HepG2 (cell line): Measurements from ENCODE around the gene ISOC2. TPM values are rescaled to one million over a fixed set of nuclear protein-coding genes. Genes with fewer than 3 reads are reported as not detected.

ENCODE experiments used
- ATAC-seq: fragments of 200-7000 bp; cut with Tn5 transposase; 3 replicates; pipeline ENCODE4 v1.9.1; 2020; ENCODE audit warnings: mild to moderate bottlenecking, moderate library complexity
- BruUV-seq: library from RNA; stranded (reverse); fragments of 400-500 nt; replicated peaks from 2 replicates; lab custom pipeline; 2021; lab: Mats Ljungman, UMichigan
- CTCF ChIA-PET: fragments of 300-600 bp; formaldehyde crosslinking; extraction: SDS; loops from one replicate; lab custom pipeline; 2021; ENCODE audit warnings: low total read pairs, inconsistent platforms, low intra/inter-chr PET ratio; lab: Yijun Ruan, JAX
- POLR2A ChIA-PET: fragments of 350-600 bp; sonication (Branson Sonifier 250); formaldehyde crosslinking; loops from one replicate; lab custom pipeline; 2020; ENCODE audit warnings: antibody characterized with exemption, inconsistent platforms; lab: Yijun Ruan, JAX
- DNase-seq: peaks from one replicate; pipeline ENCODE4 v3.0.0-alpha.2; 2015; ENCODE audit warnings: low spot score
- FAIRE-seq: peaks from 3 replicates; lab custom pipeline; 2011; peaks lifted over from hg19 to GRCh38; lab: Jason Lieb, UNC
- H2AFZ ChIP-seq: one replicate; pipeline ENCODE4 v1.6.1; 2011; ENCODE audit warnings: low read length, inconsistent platforms
- H3K27ac ChIP-seq: fragments of 300-600 bp; 3 replicates; pipeline ENCODE4 v1.8.0; 2011; ENCODE audit warnings: mixed run types, mild to moderate bottlenecking, mixed read lengths, low read length, inconsistent platforms; ENCODE audit not compliant: insufficient read depth; ENCODE audit errors: extremely low read length
- H3K27me3 ChIP-seq, 2 experiments: fragments of 200-600 bp in 1 of 2; 2 replicates in 1 of 2; 3 replicates in 1 of 2; pipeline versions ENCODE4 v1.6.0 to v1.8.0; 2011; ENCODE audit warnings: low read length in 2 of 2, mild to moderate bottlenecking in 2 of 2, moderate library complexity in 2 of 2, inconsistent platforms in 1 of 2; ENCODE audit not compliant: insufficient read depth in 2 of 2, control insufficient read depth in 1 of 2
- H3K36me3 ChIP-seq, 2 experiments: fragments of 200-600 bp in 1 of 2; replicated peaks in 1 of 2; 2 replicates in 1 of 2; 3 replicates in 1 of 2; pipeline versions ENCODE4 v1.5.1 to v1.8.0; 2011; ENCODE audit warnings: low read length in 2 of 2, inconsistent platforms in 1 of 2; ENCODE audit not compliant: insufficient read depth in 2 of 2, control insufficient read depth in 1 of 2
- H3K4me1 ChIP-seq: 2 replicates; pipeline ENCODE4 v1.5.1; 2012; ENCODE audit warnings: low read length, inconsistent platforms; ENCODE audit not compliant: insufficient read depth
- H3K4me2 ChIP-seq: 2 replicates; pipeline ENCODE4 v1.6.0; 2011; ENCODE audit warnings: low read depth, low read length, inconsistent platforms
- H3K4me3 ChIP-seq, 3 experiments: fragments of 200-600 bp in 1 of 3; sonication (generic), shearing (Covaris generic) in 1 of 3; replicated peaks in 1 of 3; 2 replicates each; pipeline ENCODE4 v1.5.1; 2011 to 2016; ENCODE audit warnings: low read length in 3 of 3, inconsistent platforms in 2 of 3, low read depth in 2 of 3, mild to moderate bottlenecking in 2 of 3, control low read depth in 1 of 3, mixed read lengths in 1 of 3; ENCODE audit not compliant: insufficient read depth in 1 of 3
- H3K79me2 ChIP-seq: one replicate; pipeline ENCODE4 v1.6.1; 2011; ENCODE audit warnings: low read length, inconsistent platforms; ENCODE audit not compliant: insufficient read depth
- H3K9ac ChIP-seq: 2 replicates; pipeline ENCODE4 v1.6.0; 2011; ENCODE audit warnings: mild to moderate bottlenecking, low read depth, low read length, inconsistent platforms; ENCODE audit not compliant: insufficient read depth
- H3K9me3 ChIP-seq: 2 replicates; pipeline ENCODE4 v1.5.1; 2012; ENCODE audit warnings: mild to moderate bottlenecking, low read length
- H4K20me1 ChIP-seq: 2 replicates; pipeline ENCODE4 v1.6.0; 2011; ENCODE audit warnings: inconsistent platforms, mild to moderate bottlenecking, low read length, moderate library complexity; ENCODE audit not compliant: insufficient read depth
- FOXA3 ChIP-seq: IDR thresholded peaks from 2 replicates; pipeline ENCODE4 v1.6.1; 2016; ENCODE audit warnings: missing genetic modification reagents, missing compliant biosample characterization
- GATAD1 ChIP-seq: IDR thresholded peaks from 2 replicates; pipeline ENCODE4 v1.6.1; 2016; ENCODE audit warnings: missing genetic modification reagents, missing compliant biosample characterization
- HNF4G ChIP-seq, 2 experiments: sonication (generic) in 1 of 2; formaldehyde crosslinking in 1 of 2; IDR thresholded peaks; 2 replicates each; pipeline versions ENCODE4 v1.4.0 to v1.6.1; 2011 to 2020; ENCODE audit warnings: borderline replicate concordance in 2 of 2, low read depth in 2 of 2, mild to moderate bottlenecking in 2 of 2, low read length in 1 of 2, missing genetic modification reagents in 1 of 2, moderate library complexity in 1 of 2
- HNRNPLL ChIP-seq: fragments of 200-400 bp; formaldehyde crosslinking; IDR thresholded peaks from 2 replicates; pipeline ENCODE4 v1.6.1; 2017; ENCODE audit warnings: mild to moderate bottlenecking, low read depth, low read length; ENCODE audit not compliant: poor library complexity, severe bottlenecking
- MAFG ChIP-seq: sonication (generic); formaldehyde crosslinking; IDR thresholded peaks from 2 replicates; pipeline ENCODE4 v1.5.1; 2020; ENCODE audit warnings: mild to moderate bottlenecking, missing genetic modification reagents
- MBD4 ChIP-seq: IDR thresholded peaks from 2 replicates; pipeline ENCODE4 v1.6.1; 2012; ENCODE audit warnings: low read length, inconsistent platforms, borderline replicate concordance
- MED1 ChIP-seq: sonication (generic); formaldehyde crosslinking; IDR thresholded peaks from 2 replicates; pipeline ENCODE4 v1.4.0; 2020; ENCODE audit warnings: missing genetic modification reagents
- MEIS2 ChIP-seq: sonication (generic); formaldehyde crosslinking; IDR thresholded peaks from 2 replicates; pipeline ENCODE4 v1.9.0; 2021; ENCODE audit warnings: mild to moderate bottlenecking, missing genetic modification reagents
- MIER3 ChIP-seq: IDR thresholded peaks from 2 replicates; pipeline ENCODE4 v1.6.1; 2016; ENCODE audit warnings: missing compliant biosample characterization, borderline replicate concordance
- NCOA2 ChIP-seq: sonication (generic); formaldehyde crosslinking; IDR thresholded peaks from 2 replicates; pipeline ENCODE4 v1.8.0; 2022; ENCODE audit warnings: inconsistent platforms
- RBFOX2 ChIP-seq: fragments of 200-400 bp; formaldehyde crosslinking; IDR thresholded peaks from 2 replicates; pipeline ENCODE4 v1.6.1; 2017; ENCODE audit warnings: low read depth, mild to moderate bottlenecking, low read length
- RBM39 ChIP-seq: fragments of 200-400 bp; formaldehyde crosslinking; IDR thresholded peaks from one replicate; pipeline ENCODE4 v1.6.1; 2018; ENCODE audit warnings: antibody characterized with exemption, mild to moderate bottlenecking, low read depth, low read length; ENCODE audit not compliant: poor library complexity, severe bottlenecking
- SYNCRIP ChIP-seq: fragments of 200-400 bp; formaldehyde crosslinking; IDR thresholded peaks from 2 replicates; pipeline ENCODE4 v1.6.1; 2018; ENCODE audit warnings: mild to moderate bottlenecking, low read depth, low read length; ENCODE audit not compliant: insufficient read depth
- WIZ ChIP-seq: sonication (generic); formaldehyde crosslinking; IDR thresholded peaks from 2 replicates; pipeline ENCODE4 v1.5.1; 2020; ENCODE audit warnings: mild to moderate bottlenecking, missing genetic modification reagents
- ZNF33B ChIP-seq: sonication (generic); formaldehyde crosslinking; IDR thresholded peaks from 2 replicates; pipeline ENCODE4 v1.5.1; 2020; ENCODE audit warnings: mild to moderate bottlenecking, missing genetic modification reagents
- ZNF510 ChIP-seq: sonication (generic); formaldehyde crosslinking; IDR thresholded peaks from 2 replicates; pipeline ENCODE4 v1.4.0; 2020; ENCODE audit warnings: low read depth, mild to moderate bottlenecking, missing genetic modification reagents
- ZNF614 ChIP-seq: IDR thresholded peaks from 2 replicates; pipeline ENCODE4 v1.6.1; 2018; ENCODE audit warnings: missing biosample characterization, missing genetic modification reagents, inconsistent platforms, borderline replicate concordance
- ZNF747 ChIP-seq: sonication (generic); formaldehyde crosslinking; IDR thresholded peaks from 2 replicates; pipeline ENCODE4 v1.8.1; 2023; ENCODE audit warnings: missing genetic modification reagents, mild to moderate bottlenecking, borderline replicate concordance
- ZSCAN25 ChIP-seq: sonication (generic); formaldehyde crosslinking; IDR thresholded peaks from 2 replicates; pipeline ENCODE4 v1.8.0; 2022; ENCODE audit warnings: mild to moderate bottlenecking, missing genetic modification reagents
- WGBS: methylation state at CpG from one replicate; pipeline ENCODE4 v1.1.6; 2017; ENCODE audit warnings: low lambda C conversion rate; 5-methylcytosine and 5-hydroxymethylcytosine counted together
- in situ Hi-C: cut with HindIII; loops from 2 replicates; pipeline ENCODE4 v1.10.0; 2017; ENCODE audit warnings: low pct_unique_long_range_greater_than_20kb; ENCODE audit not compliant: extremely low pct_ligation_motif_present
- intact Hi-C: fragments of 100-400 bp; cut with micrococcal nuclease; formaldehyde crosslinking; loops from one replicate; pipeline ENCODE4 v1.10.0; 2022; ENCODE audit not compliant: unreplicated experiment
- polyA plus RNA-seq, 8 experiments: library from polyadenylated mRNA; depleted of rRNA in 3 of 8; stranded (reverse) in 7 of 8; unstranded in 1 of 8; fragments of >200 nt; fragmentation: Illumina TruSeq in 4 of 8; extraction: Trizol in 4 of 8; gene quantifications; 2 replicates each; pipeline versions ENCODE4 v1.2.1 to v1.2.3, GENCODE V29; 2011 to 2016; ENCODE audit warnings: low read depth in 4 of 8, missing spikeins in 1 of 8, mixed read lengths in 1 of 8; ENCODE audit not compliant: insufficient read depth in 1 of 8
- total RNA-seq, 5 experiments: library from RNA; depleted of rRNA; stranded (reverse); fragments of >200 nt; fragmentation: Illumina TruSeq; extraction: Trizol; gene quantifications; 2 replicates each; pipeline ENCODE4 v1.2.3, GENCODE V29; 2016; ENCODE audit warnings: low read depth in 1 of 5
- TF ChIP-seq, protein P1 (sequence below): fragments of 450-650 bp; IDR thresholded peaks from 2 replicates; pipeline ENCODE4 v1.6.1; 2017; ENCODE audit warnings: mild to moderate bottlenecking
- TF ChIP-seq, protein P2 (sequence below): sonication (generic); formaldehyde crosslinking; IDR thresholded peaks from 2 replicates; pipeline ENCODE4 v1.4.0; 2020; ENCODE audit warnings: mild to moderate bottlenecking, missing genetic modification reagents

The ISOC2 gene
- total and polyA plus RNA-seq, 2 of the 13 experiments (the other 11 are each of a cell fraction or from before 2014, with no cell fraction given), result 76.8 to 105 TPM

DNA sequence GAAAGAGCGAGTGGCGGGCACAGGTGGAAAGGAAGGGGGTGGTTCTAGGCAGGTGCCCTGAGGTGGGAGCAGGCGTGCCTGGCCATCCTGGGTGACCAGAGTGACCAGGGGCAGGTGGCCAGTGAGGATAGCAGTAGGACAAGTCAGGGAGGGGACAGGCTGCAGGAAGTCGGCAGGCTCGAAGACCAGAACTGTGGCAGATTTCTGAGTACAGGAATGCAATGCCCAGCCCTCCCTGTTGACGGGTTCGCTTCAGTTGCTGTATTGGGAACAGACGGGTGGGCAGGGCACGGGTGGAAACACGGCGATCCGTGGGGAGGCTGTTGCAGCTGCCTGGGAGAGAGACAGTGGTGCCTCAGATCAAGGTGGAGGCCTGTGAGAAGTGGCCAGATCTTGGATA is 16.9 kb upstream of the ISOC2 start (continued):
- TF ChIP-seq, protein P1, sequence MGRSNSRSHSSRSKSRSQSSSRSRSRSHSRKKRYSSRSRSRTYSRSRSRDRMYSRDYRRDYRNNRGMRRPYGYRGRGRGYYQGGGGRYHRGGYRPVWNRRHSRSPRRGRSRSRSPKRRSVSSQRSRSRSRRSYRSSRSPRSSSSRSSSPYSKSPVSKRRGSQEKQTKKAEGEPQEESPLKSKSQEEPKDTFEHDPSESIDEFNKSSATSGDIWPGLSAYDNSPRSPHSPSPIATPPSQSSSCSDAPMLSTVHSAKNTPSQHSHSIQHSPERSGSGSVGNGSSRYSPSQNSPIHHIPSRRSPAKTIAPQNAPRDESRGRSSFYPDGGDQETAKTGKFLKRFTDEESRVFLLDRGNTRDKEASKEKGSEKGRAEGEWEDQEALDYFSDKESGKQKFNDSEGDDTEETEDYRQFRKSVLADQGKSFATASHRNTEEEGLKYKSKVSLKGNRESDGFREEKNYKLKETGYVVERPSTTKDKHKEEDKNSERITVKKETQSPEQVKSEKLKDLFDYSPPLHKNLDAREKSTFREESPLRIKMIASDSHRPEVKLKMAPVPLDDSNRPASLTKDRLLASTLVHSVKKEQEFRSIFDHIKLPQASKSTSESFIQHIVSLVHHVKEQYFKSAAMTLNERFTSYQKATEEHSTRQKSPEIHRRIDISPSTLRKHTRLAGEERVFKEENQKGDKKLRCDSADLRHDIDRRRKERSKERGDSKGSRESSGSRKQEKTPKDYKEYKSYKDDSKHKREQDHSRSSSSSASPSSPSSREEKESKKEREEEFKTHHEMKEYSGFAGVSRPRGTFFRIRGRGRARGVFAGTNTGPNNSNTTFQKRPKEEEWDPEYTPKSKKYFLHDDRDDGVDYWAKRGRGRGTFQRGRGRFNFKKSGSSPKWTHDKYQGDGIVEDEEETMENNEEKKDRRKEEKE, result no peak
- TF ChIP-seq WIZ (no peak), MBD4 (no peak), MED1 (CRISPR knock-in tag) (no peak), GATAD1 (CRISPR knock-in tag) (no peak), SYNCRIP (no peak)
- TF ChIP-seq, protein P2, sequence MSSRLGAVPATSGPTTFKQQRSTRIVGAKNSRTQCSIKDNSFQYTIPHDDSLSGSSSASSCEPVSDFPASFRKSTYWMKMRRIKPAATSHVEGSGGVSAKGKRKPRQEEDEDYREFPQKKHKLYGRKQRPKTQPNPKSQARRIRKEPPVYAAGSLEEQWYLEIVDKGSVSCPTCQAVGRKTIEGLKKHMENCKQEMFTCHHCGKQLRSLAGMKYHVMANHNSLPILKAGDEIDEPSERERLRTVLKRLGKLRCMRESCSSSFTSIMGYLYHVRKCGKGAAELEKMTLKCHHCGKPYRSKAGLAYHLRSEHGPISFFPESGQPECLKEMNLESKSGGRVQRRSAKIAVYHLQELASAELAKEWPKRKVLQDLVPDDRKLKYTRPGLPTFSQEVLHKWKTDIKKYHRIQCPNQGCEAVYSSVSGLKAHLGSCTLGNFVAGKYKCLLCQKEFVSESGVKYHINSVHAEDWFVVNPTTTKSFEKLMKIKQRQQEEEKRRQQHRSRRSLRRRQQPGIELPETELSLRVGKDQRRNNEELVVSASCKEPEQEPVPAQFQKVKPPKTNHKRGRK (CRISPR knock-in tag), result no peak

GRCh38 chr19:55477905-55478304 is 16.5 kb upstream of the ISOC2 start:
- Histone ChIP-seq H4K20me1 (no peaks in the 10 kb centered on the region), H3K9ac (peak overlapping the region; percentile 3; the same call in 1 of the 2 replicates), H3K36me3 (no peaks in the 10 kb centered on the region), H3K27ac (no peak overlapping the region), H3K4me3 (peak overlapping the region in 2 of 3 experiments; percentile 86 to 97; a peak in 2 of 6 replicates), H3K79me2 (peaks cover 11% of the 10 kb centered on the region), H3K4me2 (peak overlapping the region; percentile 78), H3K9me3 (no peaks in the 10 kb centered on the region), H2AFZ (no peak overlapping the region), H3K4me1 (peaks cover 44% of the 10 kb centered on the region), H3K27me3 (no peaks in the 10 kb centered on the region; a peak in 1 of 5 replicates)
- intact Hi-C loops, result no loop called here
- ATAC-seq (no peak), FAIRE-seq (no peak), DNase-seq (no peak)
- 93% methylated on average over 13 of the region's 13 CpGs for WGBS
- in situ Hi-C loops, result no loop called here
- ChIA-PET CTCF (no interaction called here), POLR2A (interaction anchor here (2.1 to 2.8 kb wide), 2 partner anchors 9 to 271 kb away, joined by 9 to 44 read pairs; partner anchors contain the start of genes NAT14 and SSC5D)
- no TSS peak for BruUV-seq
- no peak for TF ChIP-seq ZNF747
- no peak for TF ChIP-seq ZNF614 (CRISPR knock-in tag)
- TF ChIP-seq ZNF510 (CRISPR knock-in tag), result no peak
- no peak for TF ChIP-seq ZNF33B
- TF ChIP-seq MEIS2 (CRISPR knock-in tag), result no peak
- no peak for TF ChIP-seq HNRNPLL
- TF ChIP-seq FOXA3 (CRISPR knock-in tag), result no peak
- no peak for TF ChIP-seq ZSCAN25 (CRISPR knock-in tag)
- no peak for TF ChIP-seq HNF4G (IDR thresholded peaks at IDR 0.05; ENCODE audit: borderline replicate concordance, low read depth, low read length)
- no peak for TF ChIP-seq HNF4G (CRISPR knock-in tag; IDR thresholded peaks at IDR 0.05; ENCODE audit: borderline replicate concordance, low read depth)
- TF ChIP-seq NCOA2 (CRISPR knock-in tag), result no peak
- TF ChIP-seq RBM39, result no peak
- TF ChIP-seq MAFG, result no peak
- TF ChIP-seq RBFOX2, result no peak
- TF ChIP-seq MIER3, result no peak
